ENCODE data around the gene ABLIM2.

ABLIM2 gene

DNA sequence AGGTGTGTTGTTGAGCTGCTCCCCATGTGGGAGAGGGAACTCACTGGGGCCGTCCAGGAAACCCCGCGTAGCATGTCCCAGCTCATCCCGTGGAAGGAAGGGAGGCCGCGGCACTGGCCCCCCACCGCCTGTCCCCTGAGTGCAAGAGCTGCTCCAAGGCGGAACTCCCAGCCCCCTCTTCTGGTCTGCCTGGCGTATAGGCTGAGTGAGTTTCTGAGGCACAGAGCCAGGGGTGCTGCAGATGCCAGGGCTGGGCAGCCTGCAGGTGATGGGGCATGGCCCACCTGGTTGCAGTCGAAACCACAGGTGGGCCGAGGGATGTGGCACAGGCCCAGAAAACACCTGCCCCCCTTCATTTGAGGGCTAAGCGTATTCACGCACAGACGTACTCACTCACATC lies 49.6 kb downstream of the ABLIM2 start:
- no peak overlapping the region for H3K4me3 ChIP-seq (ENCODE audit: control insufficient read depth, low read depth, low read length)
- no peak for TF ChIP-seq CTCF (conservative IDR thresholded peaks at IDR 0.05; ENCODE audit: control insufficient read depth, insufficient read depth, low read depth, low read length)
- no peak for DNase-seq (ENCODE audit: low read depth)

DNA sequence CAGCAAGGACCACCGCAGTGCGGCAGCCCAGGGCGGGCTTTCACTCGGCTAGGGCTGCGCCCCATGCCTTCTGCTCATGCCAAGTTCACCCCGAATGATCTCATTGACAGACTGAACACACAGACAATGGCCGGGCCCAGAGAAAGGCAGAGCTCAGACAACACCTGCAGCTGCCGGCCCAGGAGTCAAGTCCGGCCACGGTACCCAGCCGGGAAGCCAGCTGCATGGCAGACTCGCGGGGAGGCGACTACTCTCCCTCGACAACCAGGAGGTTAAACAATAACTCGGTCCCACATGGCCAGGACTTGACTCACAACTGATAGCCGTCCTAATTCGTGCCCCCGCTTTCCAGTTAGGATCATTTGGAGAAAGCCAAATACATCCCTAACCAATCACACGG lies 50.4 kb downstream of the ABLIM2 start:
- DNase-seq (ENCODE audit: low read depth), result no peak
- no peak for TF ChIP-seq CTCF (conservative IDR thresholded peaks at IDR 0.05; ENCODE audit: control insufficient read depth, insufficient read depth, low read depth, low read length)
- no peak overlapping the region for H3K4me3 ChIP-seq (ENCODE audit: control insufficient read depth, low read depth, low read length)

- no peak for TF ChIP-seq CTCF (conservative IDR thresholded peaks at IDR 0.05; ENCODE audit: control insufficient read depth, insufficient read depth, low read depth, low read length)
- no peak for DNase-seq (ENCODE audit: low read depth)
- H3K4me3 ChIP-seq (ENCODE audit: control insufficient read depth, low read depth, low read length), result no peak overlapping the region
These were observed 51.4 kb downstream of the ABLIM2 start for GRCh38 chr4:8107146-8107657.

GRCh38 chr4:8106451-8107025 lies 52.1 kb downstream of the ABLIM2 start:
- no peak for DNase-seq (ENCODE audit: low read depth)
- TF ChIP-seq CTCF (conservative IDR thresholded peaks at IDR 0.05; ENCODE audit: control insufficient read depth, insufficient read depth, low read depth, low read length), result no peak
- H3K4me3 ChIP-seq (ENCODE audit: control insufficient read depth, low read depth, low read length), result no peak overlapping the region

GRCh38 chr4:8105306-8106100 lies 53.1 kb downstream of the ABLIM2 start:
- no peak for TF ChIP-seq CTCF (conservative IDR thresholded peaks at IDR 0.05; ENCODE audit: control insufficient read depth, insufficient read depth, low read depth, low read length)
- no peak overlapping the region for H3K4me3 ChIP-seq (ENCODE audit: control insufficient read depth, low read depth, low read length)
- no peak for DNase-seq (ENCODE audit: low read depth)

DNA sequence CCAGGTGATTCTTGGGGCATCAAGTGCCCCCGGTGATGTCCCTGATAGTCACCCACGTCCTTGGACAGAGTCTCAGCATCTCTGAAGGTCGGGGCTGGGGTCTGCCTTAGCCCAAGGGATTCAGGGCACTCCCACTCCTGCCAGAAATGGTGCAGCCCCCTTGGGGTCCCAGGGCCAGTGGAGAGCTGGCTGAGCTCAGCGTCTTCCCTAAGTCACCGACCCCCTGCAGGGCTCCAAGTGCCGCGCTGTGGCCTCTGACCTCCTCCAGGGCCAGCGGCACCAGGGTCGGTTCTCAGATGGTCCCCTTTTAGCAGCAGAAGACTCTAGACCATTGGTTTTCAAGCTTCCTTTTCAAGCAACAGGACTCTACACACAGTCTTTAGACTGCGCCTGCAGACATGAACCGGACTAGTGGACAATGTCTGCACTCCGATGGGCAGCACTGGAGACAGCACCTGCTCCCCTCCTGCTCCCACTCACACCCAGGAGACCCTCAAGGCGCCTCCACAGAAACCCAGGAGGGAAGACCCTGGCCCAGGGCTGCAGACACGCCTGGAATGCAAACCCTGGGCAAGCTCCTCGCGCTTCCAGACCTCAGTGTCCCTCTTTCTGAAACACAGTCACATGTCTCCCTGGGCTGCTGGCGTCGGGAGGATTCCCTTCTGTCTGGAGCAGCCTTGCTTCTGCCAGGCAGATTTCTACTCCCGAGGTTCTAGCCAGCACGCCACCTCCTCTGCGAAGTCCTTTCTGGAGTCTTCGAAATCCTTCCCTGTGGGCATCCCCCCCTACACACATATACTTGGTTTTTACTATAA lies 53.9 kb downstream of the ABLIM2 start:
- TF ChIP-seq CTCF (conservative IDR thresholded peaks at IDR 0.05; ENCODE audit: control insufficient read depth, insufficient read depth, low read depth, low read length), result no peak
- DNase-seq (ENCODE audit: low read depth), result no peak
- no peak overlapping the region for H3K4me3 ChIP-seq (ENCODE audit: control insufficient read depth, low read depth, low read length)

Measured in fibroblast of mammary gland (primary cell).